Mesodermal cell (in vitro differentiated cells): ENCODE results near the gene HNRNPD.
"Not testable (repeated sequence)": the region's sequence is repeated elsewhere in the genome, so short reads cannot be mapped to it uniquely, and the experiment has no call there.

Source experiments
- H3K27ac ChIP-seq: 2 replicates; pipeline ENCODE4 v1.7.0; 2013; ENCODE audit warnings: mild to moderate bottlenecking, low read depth, low read length, moderate library complexity; ENCODE audit not compliant: severe bottlenecking
- H3K36me3 ChIP-seq: 2 replicates; pipeline ENCODE4 v1.7.1; 2013; ENCODE audit warnings: mild to moderate bottlenecking, low read length, moderate library complexity; ENCODE audit not compliant: control insufficient read depth, insufficient read depth
- H3K4me1 ChIP-seq: one replicate; pipeline ENCODE4 v1.7.1; 2013; ENCODE audit warnings: mild to moderate bottlenecking, low read length; ENCODE audit not compliant: insufficient read depth, control insufficient read depth, poor library complexity, severe bottlenecking
- H3K4me3 ChIP-seq: 2 replicates; pipeline ENCODE4 v1.7.0; 2013; ENCODE audit warnings: low read length, control low read depth, mild to moderate bottlenecking; ENCODE audit not compliant: insufficient read depth, poor library complexity, severe bottlenecking; ENCODE audit errors: extremely low read depth
- H3K9me3 ChIP-seq: 2 replicates; pipeline ENCODE4 v1.7.1; 2013; ENCODE audit warnings: mild to moderate bottlenecking, low read length, moderate library complexity; ENCODE audit not compliant: control insufficient read depth
- WGBS, 2 experiments: methylation state at CpG; one replicate each; pipeline ENCODE4 v1.1.5; 2013; ENCODE audit warnings: missing lambda C conversion rate in 2 of 2; ENCODE audit not compliant: insufficient coverage in 2 of 2; 5-methylcytosine and 5-hydroxymethylcytosine counted together

The HNRNPD gene

GRCh38 chr4:82373486-82373815 is 340 bp downstream of the HNRNPD start:
- H3K9me3 ChIP-seq = no peaks in the 10 kb centered on the region
- WGBS, 2 experiments = 0% methylated on average over 36 to 39 of the region's 50 CpGs
- H3K27ac ChIP-seq = peak overlapping the region; percentile 98
- H3K4me3 ChIP-seq = peak overlapping the region; percentile 91
- peaks cover 34% of the 10 kb centered on the region for H3K36me3 ChIP-seq
- H3K4me1 ChIP-seq = peaks cover 13% of the 10 kb centered on the region

- Histone ChIP-seq H3K4me1 (peaks cover 13% of the 10 kb centered on the region), H3K9me3 (no peaks in the 10 kb centered on the region), H3K36me3 (peaks cover 41% of the 10 kb centered on the region), H3K4me3 (peak overlapping the region; percentile 91), H3K27ac (peak overlapping the region; percentile 98)
- WGBS, 2 experiments = 0% methylated on average over 20 to 23 of the region's 37 CpGs
Observed at GRCh38 chr4:82372517-82373485, 990 bp downstream of the HNRNPD start.

GRCh38 chr4:82371497-82371896 is 2.3 kb downstream of the HNRNPD start:
- H3K36me3 ChIP-seq = peaks cover 48% of the 10 kb centered on the region
- peaks cover 25% of the 10 kb centered on the region for H3K4me1 ChIP-seq
- H3K27ac ChIP-seq = no peak overlapping the region
- WGBS, 2 experiments = 0% methylated on average over 1 of the region's 8 CpGs; no CpG with 5 or more reads in 1 of the 2 experiments
- peak overlapping the region; percentile 91 for H3K4me3 ChIP-seq
- H3K9me3 ChIP-seq = no peaks in the 10 kb centered on the region

DNA sequence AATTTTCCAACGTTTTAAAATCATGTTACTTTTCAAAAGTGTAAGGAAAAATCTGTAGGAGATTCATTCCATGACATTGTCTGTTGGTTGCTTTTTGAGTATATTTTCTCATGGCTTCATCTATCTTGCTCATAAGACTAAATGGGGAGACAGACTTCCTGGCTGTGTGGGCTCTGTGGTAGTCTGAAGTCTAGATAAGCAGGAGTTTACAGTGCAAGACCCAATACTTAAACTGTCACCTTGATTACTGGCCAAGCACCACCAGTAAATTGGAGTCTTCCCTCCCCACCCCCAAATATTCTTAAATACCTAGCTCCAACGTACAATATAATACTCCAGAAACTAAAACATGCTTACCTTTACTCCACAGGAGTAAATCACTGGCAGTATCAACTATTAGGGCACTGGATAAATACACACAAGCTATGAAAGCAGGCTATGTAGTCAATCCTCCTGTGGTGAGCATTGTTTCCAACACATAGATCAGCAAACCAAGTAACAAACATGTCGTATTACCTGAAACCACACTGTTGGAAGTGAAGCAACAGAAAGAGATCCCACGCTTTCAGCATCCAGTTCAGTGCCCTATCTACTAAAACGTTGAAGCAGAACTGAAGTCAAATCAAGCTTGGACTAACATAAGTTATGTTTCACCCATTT is 6.2 kb downstream of the HNRNPD start:
- Histone ChIP-seq H3K4me1 (peaks cover 27% of the 10 kb centered on the region), H3K36me3 (peaks cover 68% of the 10 kb centered on the region), H3K4me3 (no peak overlapping the region), H3K27ac (no peak overlapping the region), H3K9me3 (no peaks in the 10 kb centered on the region)
- WGBS, 2 experiments = 91 to 93% methylated on average over 5 of the region's 5 CpGs

DNA sequence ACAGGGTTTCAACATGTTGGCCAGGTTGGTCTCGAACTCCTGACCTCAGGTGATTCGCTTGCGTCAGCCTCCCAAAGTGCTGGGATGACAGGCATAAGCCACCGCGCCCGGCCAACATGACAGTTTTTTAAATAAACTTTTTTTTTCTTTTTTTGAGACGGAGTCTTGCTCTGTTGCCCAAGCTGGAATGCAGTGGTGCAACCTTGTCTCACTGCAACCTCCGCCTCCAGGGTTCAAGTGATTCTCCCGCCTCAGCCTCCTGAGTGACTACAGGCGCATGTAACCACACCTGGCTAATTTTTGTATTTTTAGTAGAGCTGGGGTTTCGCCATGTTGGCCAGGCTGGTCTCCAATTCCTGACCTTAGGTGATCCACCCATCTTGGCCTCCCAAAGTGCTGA is 7.4 kb downstream of the HNRNPD start:
- 95% methylated on average over 10 to 11 of the region's 11 CpGs for WGBS, 2 experiments
- not testable (repeated sequence) for H3K9me3 ChIP-seq, H3K4me3 ChIP-seq, H3K27ac ChIP-seq
- H3K36me3 ChIP-seq = peaks cover 63% of the 10 kb centered on the region
- peaks cover 27% of the 10 kb centered on the region for H3K4me1 ChIP-seq

GRCh38 chr4:82363896-82364487 is 9.8 kb downstream of the HNRNPD start:
- H3K36me3 ChIP-seq = peaks cover 60% of the 10 kb centered on the region
- H3K4me3 ChIP-seq = no peak overlapping the region
- peaks cover 16% of the 10 kb centered on the region for H3K4me1 ChIP-seq
- WGBS, 2 experiments = 93 to 95% methylated on average over 4 of the region's 4 CpGs
- no peak overlapping the region for H3K27ac ChIP-seq
- H3K9me3 ChIP-seq = no peaks in the 10 kb centered on the region

- H3K9me3 ChIP-seq = no peaks in the 10 kb centered on the region
- peak overlapping the region; percentile 29 for H3K27ac ChIP-seq
- H3K4me3 ChIP-seq = no peak overlapping the region
- 84 to 88% methylated on average over 4 to 6 of the region's 9 CpGs for WGBS, 2 experiments
- H3K4me1 ChIP-seq = peaks cover 11% of the 10 kb centered on the region
- peaks cover 60% of the 10 kb centered on the region for H3K36me3 ChIP-seq
Observed at GRCh38 chr4:82362565-82362964, 11.2 kb downstream of the HNRNPD start.

DNA sequence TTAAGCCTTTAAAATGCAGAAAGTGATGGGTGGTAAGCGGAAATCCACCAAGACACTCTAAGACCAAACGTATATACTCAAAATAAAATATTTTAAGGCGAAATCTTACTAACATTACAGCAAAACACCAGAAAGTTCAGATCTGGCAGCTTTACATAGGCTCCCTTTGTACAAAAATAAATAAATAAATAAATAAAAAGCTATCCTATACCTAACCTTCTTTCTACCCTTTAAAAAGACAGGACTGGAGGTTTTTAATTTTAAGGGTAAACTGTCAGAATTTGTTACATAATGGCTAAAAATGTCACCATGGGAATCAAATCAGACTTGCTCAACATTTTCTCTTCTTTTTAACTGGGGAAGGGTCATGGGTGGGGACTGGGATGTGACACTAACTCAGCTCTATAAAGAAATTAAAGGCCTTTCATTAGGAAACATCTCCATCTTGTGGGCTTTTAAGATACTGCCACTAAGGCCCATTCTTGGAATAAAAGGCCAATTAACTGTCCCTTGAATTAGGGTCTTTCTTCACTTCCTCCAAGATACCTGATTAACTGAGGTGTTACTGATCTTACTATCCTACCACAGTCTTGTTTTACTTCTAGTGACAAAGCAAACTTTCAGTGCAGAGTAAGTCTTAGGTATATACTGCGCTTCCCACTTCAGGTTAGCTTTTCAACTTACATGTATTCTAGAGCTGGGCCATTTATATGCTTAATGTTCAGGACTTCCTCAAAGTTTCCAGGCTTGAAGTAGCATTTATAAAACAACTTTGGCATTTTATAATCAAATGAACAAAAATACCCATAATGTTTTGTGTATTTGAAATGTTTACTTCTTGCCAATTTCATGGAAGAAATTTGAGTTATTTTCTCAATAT is 13.3 kb downstream of the HNRNPD start:
- Histone ChIP-seq H3K9me3 (no peaks in the 10 kb centered on the region), H3K36me3 (peaks cover 60% of the 10 kb centered on the region), H3K27ac (no peak overlapping the region), H3K4me3 (no peak overlapping the region), H3K4me1 (peaks cover 2% of the 10 kb centered on the region)
- WGBS, 2 experiments = 100% methylated on average over 1 of the region's 4 CpGs; no CpG with 5 or more reads in 1 of the 2 experiments

- Histone ChIP-seq H3K4me3 (no peak overlapping the region), H3K4me1 (peaks cover 2% of the 10 kb centered on the region), H3K36me3 (peaks cover 65% of the 10 kb centered on the region), H3K27ac (no peak overlapping the region), H3K9me3 (no peaks in the 10 kb centered on the region)
Observed at GRCh38 chr4:82358847-82359246, 14.9 kb downstream of the HNRNPD start.

DNA sequence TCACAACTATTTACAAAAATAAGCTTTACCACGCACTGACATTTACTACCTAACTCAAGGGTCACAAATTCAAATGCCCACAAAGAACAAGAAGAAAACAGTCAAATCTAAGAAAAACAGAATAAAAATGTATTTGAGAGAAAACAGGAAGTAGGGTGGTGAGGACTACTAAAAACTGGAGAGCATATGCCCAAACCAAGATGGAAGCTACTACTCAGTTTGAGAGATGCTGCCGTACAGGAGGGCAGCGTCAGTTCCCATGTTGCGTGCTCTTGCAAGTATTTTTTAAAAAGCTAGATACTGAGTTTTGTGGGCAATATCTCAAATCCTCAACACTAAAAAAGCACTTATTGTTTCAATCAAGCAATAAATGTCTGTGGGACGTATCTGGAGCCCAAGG is 16.2 kb downstream of the HNRNPD start:
- no peaks in the 10 kb centered on the region for H3K9me3 ChIP-seq
- no peak overlapping the region for H3K27ac ChIP-seq
- H3K4me1 ChIP-seq = no peaks in the 10 kb centered on the region
- no peak overlapping the region for H3K4me3 ChIP-seq
- 90 to 100% methylated on average over 1 to 2 of the region's 5 CpGs for WGBS, 2 experiments
- H3K36me3 ChIP-seq = peaks cover 65% of the 10 kb centered on the region
